ENCODE data around the gene PAQR3.

PAQR3 gene

DNA sequence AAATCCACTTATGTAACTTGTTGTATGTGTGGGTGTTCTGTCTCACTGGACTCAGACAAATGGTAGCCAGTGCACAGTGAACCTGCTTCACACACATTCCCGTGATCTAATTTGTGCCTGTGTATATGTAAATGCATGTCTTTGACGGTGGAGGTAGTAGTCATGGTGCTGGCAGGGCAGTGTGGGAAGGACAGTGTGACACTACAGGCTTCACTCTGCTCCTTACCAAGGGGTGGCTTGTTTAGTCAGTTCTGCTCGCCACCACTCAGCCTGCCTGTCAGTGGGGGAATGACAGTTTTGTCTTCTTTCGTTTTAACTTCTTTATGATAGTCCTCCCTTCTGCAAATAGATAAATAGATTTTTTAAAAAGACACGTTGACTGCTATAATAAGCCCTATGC, 17.7 kb upstream of the PAQR3 start:
- no peak overlapping the region for H3K23ac ChIP-seq (ENCODE audit: low read depth, low read length, poor library complexity)
- H3K14ac ChIP-seq (ENCODE audit: low read length), result no peak overlapping the region
- H3K4me2 ChIP-seq (ENCODE audit: insufficient read depth, low read length, poor library complexity, severe bottlenecking), result no peak overlapping the region
- H2BK120ac ChIP-seq (ENCODE audit: low read depth, low read length), result no peak overlapping the region
- peaks cover 0 to 2% (median 0%) of the 10 kb centered on the region in 3 experiments for H3K27me3 ChIP-seq (ENCODE audit: control insufficient read depth in 3 of 3, insufficient read depth in 3 of 3, low read depth in 1 of 3, low read length in 3 of 3)
- no peak overlapping the region for H2BK5ac ChIP-seq (ENCODE audit: low read length)
- H3K18ac ChIP-seq (ENCODE audit: low read length), result no peak overlapping the region
- H2BK15ac ChIP-seq (ENCODE audit: low read length), result no peak overlapping the region
- H3K4ac ChIP-seq (ENCODE audit: low read length), result no peak overlapping the region
- no peak overlapping the region for H3K9ac ChIP-seq (ENCODE audit: low read depth, low read length, poor library complexity)
- no peak overlapping the region for H3K27ac ChIP-seq (replicated peaks; ENCODE audit: low read length)
- no peak overlapping the region for H3K4me3 ChIP-seq (ENCODE audit: low read length in 2 of 2)
- H2AK5ac ChIP-seq (ENCODE audit: low read depth, low read length), result no peak overlapping the region
- no peaks in the 10 kb centered on the region for H3K9me3 ChIP-seq (replicated peaks in 1 of 2; ENCODE audit: control insufficient read depth in 2 of 2, insufficient read depth in 1 of 2, low read depth in 1 of 2, low read length in 2 of 2)
- WGBS, 2 donors (ENCODE audit: extremely low coverage in 2 of 2, insufficient read length in 2 of 2, insufficient replicate concordance in 1 of 2), result no CpG with 5 or more reads among the region's 5 CpGs
- H3K36me3 ChIP-seq (replicated peaks in 1 of 2; ENCODE audit: control insufficient read depth in 2 of 2, insufficient read depth in 2 of 2, low read length in 2 of 2), result no peaks in the 10 kb centered on the region
- peaks cover 0 to 4% of the 10 kb centered on the region in 2 donors for H3K4me1 ChIP-seq (ENCODE audit: control insufficient read depth in 2 of 2, insufficient read depth in 1 of 2, low read depth in 1 of 2, low read length in 2 of 2)
- H4K91ac ChIP-seq (ENCODE audit: low read depth, low read length, poor library complexity), result no peak overlapping the region
- no peak for DNase-seq (ENCODE audit: low spot score)
- H3K79me1 ChIP-seq (ENCODE audit: low read depth, low read length), result no peaks in the 10 kb centered on the region
- H4K8ac ChIP-seq (ENCODE audit: low read depth, low read length), result no peak overlapping the region
- H2AFZ ChIP-seq (ENCODE audit: low read length), result peak overlapping the region; percentile 5
- no peak overlapping the region for H2BK12ac ChIP-seq (ENCODE audit: low read length)

DNA sequence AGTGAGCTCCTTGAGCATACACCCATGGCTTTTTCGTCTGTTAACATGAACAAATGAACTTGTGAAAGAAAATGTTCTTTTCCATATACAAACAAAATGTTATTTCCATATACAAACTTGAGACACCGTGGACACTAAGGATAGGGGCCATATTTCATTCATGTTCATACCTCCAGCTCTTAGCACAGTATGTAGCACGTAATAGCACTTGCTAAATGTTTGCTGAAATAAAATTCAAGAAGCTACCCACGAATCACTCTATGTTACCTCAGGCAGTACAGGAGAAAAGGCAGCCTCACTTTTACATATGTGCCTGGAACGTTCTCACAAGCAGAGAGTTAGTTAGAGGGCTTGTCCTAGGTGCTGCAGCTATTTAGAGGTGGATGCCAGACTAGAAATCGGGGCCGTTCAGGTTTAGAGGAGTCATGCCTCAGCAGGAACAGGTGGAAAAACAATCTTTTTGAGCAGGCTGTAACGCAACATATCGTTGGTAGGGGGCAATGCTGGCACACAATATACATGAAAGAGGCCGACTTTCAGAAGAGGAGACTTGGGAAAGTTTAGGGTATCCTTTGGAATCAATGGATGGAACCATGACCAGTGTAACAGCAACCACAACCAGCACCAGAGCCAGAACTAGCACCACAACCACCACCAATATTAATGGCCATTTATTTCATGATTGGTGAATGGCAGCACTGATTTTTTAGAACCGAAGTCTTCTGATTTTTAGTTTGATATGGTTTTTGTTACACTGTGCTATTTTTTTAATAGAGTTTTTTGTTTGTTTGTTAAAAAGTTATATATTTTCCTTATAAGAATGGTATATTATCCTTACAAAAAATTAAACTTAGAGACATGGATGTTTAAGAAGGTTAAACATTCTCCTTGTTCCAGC, 14.8 kb upstream of the PAQR3 start:
- H4K91ac ChIP-seq (ENCODE audit: low read depth, low read length, poor library complexity), result no peak overlapping the region
- no peak overlapping the region for H3K27ac ChIP-seq (replicated peaks; ENCODE audit: low read length)
- peaks cover 0 to 4% of the 10 kb centered on the region in 2 donors for H3K4me1 ChIP-seq (ENCODE audit: control insufficient read depth in 2 of 2, insufficient read depth in 1 of 2, low read depth in 1 of 2, low read length in 2 of 2)
- H2BK15ac ChIP-seq (ENCODE audit: low read length), result no peak overlapping the region
- H2AFZ ChIP-seq (ENCODE audit: low read length), result no peak overlapping the region
- no peak overlapping the region for H4K8ac ChIP-seq (ENCODE audit: low read depth, low read length)
- no peak overlapping the region for H3K23ac ChIP-seq (ENCODE audit: low read depth, low read length, poor library complexity)
- H2BK12ac ChIP-seq (ENCODE audit: low read length), result no peak overlapping the region
- H3K4me2 ChIP-seq (ENCODE audit: insufficient read depth, low read length, poor library complexity, severe bottlenecking), result no peak overlapping the region
- H2BK5ac ChIP-seq (ENCODE audit: low read length), result no peak overlapping the region
- H3K36me3 ChIP-seq (replicated peaks in 1 of 2; ENCODE audit: control insufficient read depth in 2 of 2, insufficient read depth in 2 of 2, low read length in 2 of 2), result no peaks in the 10 kb centered on the region
- WGBS, 2 donors (ENCODE audit: extremely low coverage in 2 of 2, insufficient read length in 2 of 2, insufficient replicate concordance in 1 of 2), result no CpG with 5 or more reads among the region's 11 CpGs
- no peaks in the 10 kb centered on the region for H3K79me1 ChIP-seq (ENCODE audit: low read depth, low read length)
- H3K4me3 ChIP-seq (ENCODE audit: low read length in 2 of 2), result no peak overlapping the region
- no peak overlapping the region for H3K18ac ChIP-seq (ENCODE audit: low read length)
- no peaks in the 10 kb centered on the region for H3K9me3 ChIP-seq (replicated peaks in 1 of 2; ENCODE audit: control insufficient read depth in 2 of 2, insufficient read depth in 1 of 2, low read depth in 1 of 2, low read length in 2 of 2)
- no peak overlapping the region for H2BK120ac ChIP-seq (ENCODE audit: low read depth, low read length)
- H3K4ac ChIP-seq (ENCODE audit: low read length), result no peak overlapping the region
- H3K9ac ChIP-seq (ENCODE audit: low read depth, low read length, poor library complexity), result no peak overlapping the region
- H2AK5ac ChIP-seq (ENCODE audit: low read depth, low read length), result no peak overlapping the region
- DNase-seq (ENCODE audit: low spot score), result peak; percentile 30
- H3K14ac ChIP-seq (ENCODE audit: low read length), result no peak overlapping the region
- H3K27me3 ChIP-seq (ENCODE audit: control insufficient read depth in 3 of 3, insufficient read depth in 3 of 3, low read depth in 1 of 3, low read length in 3 of 3), result peaks cover 0 to 2% (median 0%) of the 10 kb centered on the region in 3 experiments

DNA sequence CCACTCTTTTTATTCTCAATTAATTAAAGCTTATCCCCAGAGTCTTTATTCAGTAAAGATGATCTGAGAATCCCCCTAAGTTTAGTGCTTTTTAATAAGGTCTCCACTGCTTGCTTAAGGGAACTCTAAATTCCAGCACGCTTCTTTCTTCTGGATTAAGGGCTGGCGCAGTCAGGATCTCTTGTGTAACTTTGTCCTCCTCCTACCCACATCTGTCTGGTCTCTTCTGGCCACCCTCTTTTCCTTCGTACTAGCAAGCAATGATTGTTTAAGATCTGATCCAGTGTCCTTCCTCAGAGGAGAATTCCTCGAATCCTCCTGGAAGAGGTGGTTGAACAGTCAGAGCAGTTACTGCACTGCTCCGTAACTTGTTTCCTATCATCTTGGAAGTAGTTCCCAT, 14.0 kb upstream of the PAQR3 start:
- H3K27me3 ChIP-seq (ENCODE audit: control insufficient read depth in 3 of 3, insufficient read depth in 3 of 3, low read depth in 1 of 3, low read length in 3 of 3), result peaks cover 0 to under 1% (median 0%) of the 10 kb centered on the region in 3 experiments
- H2AK5ac ChIP-seq (ENCODE audit: low read depth, low read length), result no peak overlapping the region
- H2AFZ ChIP-seq (ENCODE audit: low read length), result peak overlapping the region; percentile 48
- H4K8ac ChIP-seq (ENCODE audit: low read depth, low read length), result no peak overlapping the region
- H3K79me1 ChIP-seq (ENCODE audit: low read depth, low read length), result no peaks in the 10 kb centered on the region
- H2BK15ac ChIP-seq (ENCODE audit: low read length), result no peak overlapping the region
- no CpG with 5 or more reads among the region's 5 CpGs for WGBS, 2 donors (ENCODE audit: extremely low coverage in 2 of 2, insufficient read length in 2 of 2, insufficient replicate concordance in 1 of 2)
- H3K23ac ChIP-seq (ENCODE audit: low read depth, low read length, poor library complexity), result no peak overlapping the region
- no peak overlapping the region for H2BK12ac ChIP-seq (ENCODE audit: low read length)
- no peaks in the 10 kb centered on the region for H3K36me3 ChIP-seq (replicated peaks in 1 of 2; ENCODE audit: control insufficient read depth in 2 of 2, insufficient read depth in 2 of 2, low read length in 2 of 2)
- no peak overlapping the region for H2BK120ac ChIP-seq (ENCODE audit: low read depth, low read length)
- no peak overlapping the region for H3K27ac ChIP-seq (replicated peaks; ENCODE audit: low read length)
- H3K4ac ChIP-seq (ENCODE audit: low read length), result no peak overlapping the region
- no peak overlapping the region for H3K4me3 ChIP-seq (ENCODE audit: low read length in 2 of 2)
- H3K4me1 ChIP-seq (ENCODE audit: control insufficient read depth in 2 of 2, insufficient read depth in 1 of 2, low read depth in 1 of 2, low read length in 2 of 2), result peaks cover 0 to 4% of the 10 kb centered on the region in 2 donors
- H3K18ac ChIP-seq (ENCODE audit: low read length), result no peak overlapping the region
- H3K4me2 ChIP-seq (ENCODE audit: insufficient read depth, low read length, poor library complexity, severe bottlenecking), result no peak overlapping the region
- H2BK5ac ChIP-seq (ENCODE audit: low read length), result no peak overlapping the region
- H3K14ac ChIP-seq (ENCODE audit: low read length), result no peak overlapping the region
- H3K9me3 ChIP-seq (replicated peaks in 1 of 2; ENCODE audit: control insufficient read depth in 2 of 2, insufficient read depth in 1 of 2, low read depth in 1 of 2, low read length in 2 of 2), result no peaks in the 10 kb centered on the region
- no peak overlapping the region for H3K9ac ChIP-seq (ENCODE audit: low read depth, low read length, poor library complexity)
- no peak overlapping the region for H4K91ac ChIP-seq (ENCODE audit: low read depth, low read length, poor library complexity)
- DNase-seq (ENCODE audit: low spot score), result no peak

DNA sequence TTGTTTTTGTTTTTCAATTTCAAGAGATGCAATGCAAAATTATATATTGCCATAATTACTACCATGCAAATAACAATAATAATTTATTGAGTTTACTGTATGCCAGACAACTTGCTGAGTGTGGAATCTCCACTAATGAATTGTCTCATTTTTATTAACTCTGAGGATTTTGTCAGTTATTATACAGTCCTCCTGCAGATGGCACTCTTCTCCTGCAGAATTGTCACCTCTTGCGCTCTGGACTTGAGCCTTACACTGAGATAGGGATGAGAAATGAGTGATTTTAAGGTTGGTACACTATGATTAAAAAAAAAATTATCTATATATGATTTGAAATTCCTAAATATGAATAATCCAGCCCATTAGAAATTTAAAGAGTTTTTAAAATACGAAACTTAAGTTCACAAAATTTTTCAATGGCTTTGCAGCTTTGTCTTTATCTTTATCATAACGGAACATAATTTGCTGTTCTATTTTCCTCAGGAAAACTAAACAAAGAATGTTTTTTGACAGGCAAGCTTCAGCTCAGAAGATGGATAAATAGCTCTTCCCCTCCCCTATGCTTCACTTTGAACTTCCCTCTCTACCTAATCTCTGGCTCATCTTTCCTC, 12.7 kb upstream of the PAQR3 start:
- peaks cover 0 to 3% of the 10 kb centered on the region in 2 donors for H3K4me1 ChIP-seq (ENCODE audit: control insufficient read depth in 2 of 2, insufficient read depth in 1 of 2, low read depth in 1 of 2, low read length in 2 of 2)
- no peak overlapping the region for H3K14ac ChIP-seq (ENCODE audit: low read length)
- H3K36me3 ChIP-seq (replicated peaks in 1 of 2; ENCODE audit: control insufficient read depth in 2 of 2, insufficient read depth in 2 of 2, low read length in 2 of 2), result no peaks in the 10 kb centered on the region
- H3K9me3 ChIP-seq (replicated peaks in 1 of 2; ENCODE audit: control insufficient read depth in 2 of 2, insufficient read depth in 1 of 2, low read depth in 1 of 2, low read length in 2 of 2), result no peaks in the 10 kb centered on the region
- peak; percentile 20 for DNase-seq (ENCODE audit: low spot score)
- H3K4me2 ChIP-seq (ENCODE audit: insufficient read depth, low read length, poor library complexity, severe bottlenecking), result no peak overlapping the region
- H3K27ac ChIP-seq (replicated peaks; ENCODE audit: low read length), result no peak overlapping the region
- H3K18ac ChIP-seq (ENCODE audit: low read length), result no peak overlapping the region
- H2AK5ac ChIP-seq (ENCODE audit: low read depth, low read length), result no peak overlapping the region
- WGBS, 2 donors (ENCODE audit: extremely low coverage in 2 of 2, insufficient read length in 2 of 2, insufficient replicate concordance in 1 of 2), result no CpG with 5 or more reads among the region's 3 CpGs
- H3K79me1 ChIP-seq (ENCODE audit: low read depth, low read length), result no peaks in the 10 kb centered on the region
- no peak overlapping the region for H3K4me3 ChIP-seq (ENCODE audit: low read length in 2 of 2)
- H3K27me3 ChIP-seq (ENCODE audit: control insufficient read depth in 3 of 3, insufficient read depth in 3 of 3, low read depth in 1 of 3, low read length in 3 of 3), result no peaks in the 10 kb centered on the region
- no peak overlapping the region for H4K91ac ChIP-seq (ENCODE audit: low read depth, low read length, poor library complexity)
- no peak overlapping the region for H4K8ac ChIP-seq (ENCODE audit: low read depth, low read length)
- H2BK12ac ChIP-seq (ENCODE audit: low read length), result no peak overlapping the region
- no peak overlapping the region for H3K9ac ChIP-seq (ENCODE audit: low read depth, low read length, poor library complexity)
- no peak overlapping the region for H2AFZ ChIP-seq (ENCODE audit: low read length)
- H2BK120ac ChIP-seq (ENCODE audit: low read depth, low read length), result no peak overlapping the region
- H3K23ac ChIP-seq (ENCODE audit: low read depth, low read length, poor library complexity), result no peak overlapping the region
- no peak overlapping the region for H3K4ac ChIP-seq (ENCODE audit: low read length)
- no peak overlapping the region for H2BK15ac ChIP-seq (ENCODE audit: low read length)
- no peak overlapping the region for H2BK5ac ChIP-seq (ENCODE audit: low read length)
